Measurements from ENCODE around the gene SRGAP2.
"Not testable (repeated sequence)": the region's sequence is repeated elsewhere in the genome, so short reads cannot be mapped to it uniquely, and the experiment has no call there.

DNA sequence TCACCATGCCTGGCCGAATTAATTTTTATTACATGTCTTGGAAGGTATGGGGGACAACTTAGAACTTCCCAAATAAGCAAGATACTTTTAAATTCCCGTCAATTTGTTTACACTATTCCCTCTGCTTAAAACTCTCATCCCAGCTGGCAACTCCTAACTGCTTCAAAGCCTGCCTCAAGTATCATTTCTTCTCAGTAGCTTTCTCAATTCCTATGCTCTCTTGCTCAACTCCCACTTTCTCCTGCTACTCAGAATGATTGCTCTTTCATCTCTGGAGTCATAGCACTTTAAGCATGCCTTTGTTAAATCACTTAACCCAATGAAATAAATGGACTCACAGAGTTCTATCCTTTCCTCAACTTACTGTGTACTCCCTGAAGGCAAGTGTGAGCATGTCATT lies 19.6 kb upstream of the SRGAP2 start:
- TF ChIP-seq, protein P1, sequence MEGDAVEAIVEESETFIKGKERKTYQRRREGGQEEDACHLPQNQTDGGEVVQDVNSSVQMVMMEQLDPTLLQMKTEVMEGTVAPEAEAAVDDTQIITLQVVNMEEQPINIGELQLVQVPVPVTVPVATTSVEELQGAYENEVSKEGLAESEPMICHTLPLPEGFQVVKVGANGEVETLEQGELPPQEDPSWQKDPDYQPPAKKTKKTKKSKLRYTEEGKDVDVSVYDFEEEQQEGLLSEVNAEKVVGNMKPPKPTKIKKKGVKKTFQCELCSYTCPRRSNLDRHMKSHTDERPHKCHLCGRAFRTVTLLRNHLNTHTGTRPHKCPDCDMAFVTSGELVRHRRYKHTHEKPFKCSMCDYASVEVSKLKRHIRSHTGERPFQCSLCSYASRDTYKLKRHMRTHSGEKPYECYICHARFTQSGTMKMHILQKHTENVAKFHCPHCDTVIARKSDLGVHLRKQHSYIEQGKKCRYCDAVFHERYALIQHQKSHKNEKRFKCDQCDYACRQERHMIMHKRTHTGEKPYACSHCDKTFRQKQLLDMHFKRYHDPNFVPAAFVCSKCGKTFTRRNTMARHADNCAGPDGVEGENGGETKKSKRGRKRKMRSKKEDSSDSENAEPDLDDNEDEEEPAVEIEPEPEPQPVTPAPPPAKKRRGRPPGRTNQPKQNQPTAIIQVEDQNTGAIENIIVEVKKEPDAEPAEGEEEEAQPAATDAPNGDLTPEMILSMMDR (IDR thresholded peaks at IDR 0.05), result not testable (repeated sequence)
- TF ChIP-seq EP300, POLR2A, POLR2AphosphoS5 (IDR thresholded peaks at IDR 0.05): not testable (repeated sequence)
